ENCODE results near the gene BICD1.
"Not testable (repeated sequence)": the region's sequence is repeated elsewhere in the genome, so short reads cannot be mapped to it uniquely, and the experiment has no call there.

BICD1 gene

DNA sequence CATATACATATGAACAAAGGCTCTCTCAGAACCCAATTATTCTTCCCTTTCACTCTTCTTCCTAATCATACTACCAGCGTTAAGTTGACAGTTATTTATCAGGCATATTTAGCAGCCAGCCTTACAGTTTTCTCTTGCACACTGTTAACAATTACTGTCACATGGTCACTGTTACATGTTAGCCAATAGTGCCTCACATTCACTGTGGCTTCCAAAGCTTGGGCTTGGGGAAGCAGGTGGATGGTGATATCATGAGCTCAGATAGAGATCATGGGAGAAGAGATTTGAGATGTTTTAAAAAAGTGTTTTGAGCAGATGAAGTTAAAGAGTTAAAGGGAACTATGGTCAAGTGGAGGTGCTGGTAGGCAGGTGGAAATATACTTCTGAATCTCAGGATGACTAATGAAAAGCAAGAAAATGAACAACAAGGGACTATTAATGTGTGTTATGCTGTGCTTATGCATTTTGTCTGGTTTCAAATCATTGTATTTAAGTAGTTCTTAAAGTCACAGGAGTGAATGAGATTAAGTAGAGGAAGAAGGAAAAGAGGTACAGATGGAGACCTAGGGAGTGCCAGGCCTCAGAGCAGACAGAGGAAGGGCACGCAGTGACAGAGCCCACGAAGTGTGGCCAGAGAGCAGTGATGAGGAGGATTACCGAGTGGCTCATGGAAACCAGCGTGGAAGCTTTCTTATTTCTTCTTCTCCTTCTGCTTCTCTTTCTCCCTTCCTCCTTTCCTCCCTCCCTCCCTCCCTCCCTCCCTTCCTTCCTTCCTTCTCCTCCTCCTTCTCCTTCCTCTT, 39.6 kb downstream of the BICD1 start:
- DNase-seq: no peak

DNA sequence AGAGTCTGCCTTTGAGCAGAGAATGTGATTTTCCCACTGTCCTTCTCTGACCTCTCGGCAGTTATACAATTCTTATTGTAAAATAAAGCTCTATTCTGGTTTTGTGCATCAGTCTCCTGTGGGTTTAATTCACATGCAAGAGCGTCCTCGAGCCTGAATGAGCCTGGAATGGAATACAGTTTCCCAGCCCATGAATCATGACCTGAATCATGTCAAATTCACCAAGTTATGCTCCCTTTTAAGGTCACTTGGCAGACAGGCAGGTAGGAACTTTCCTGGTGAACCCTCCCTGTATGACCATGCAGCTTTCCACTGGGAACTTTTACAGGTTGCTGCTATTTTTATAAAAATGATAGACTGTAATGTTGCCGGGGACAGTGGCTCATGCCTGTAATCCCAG, 41.7 kb downstream of the BICD1 start:
- DNase-seq: no peak

DNA sequence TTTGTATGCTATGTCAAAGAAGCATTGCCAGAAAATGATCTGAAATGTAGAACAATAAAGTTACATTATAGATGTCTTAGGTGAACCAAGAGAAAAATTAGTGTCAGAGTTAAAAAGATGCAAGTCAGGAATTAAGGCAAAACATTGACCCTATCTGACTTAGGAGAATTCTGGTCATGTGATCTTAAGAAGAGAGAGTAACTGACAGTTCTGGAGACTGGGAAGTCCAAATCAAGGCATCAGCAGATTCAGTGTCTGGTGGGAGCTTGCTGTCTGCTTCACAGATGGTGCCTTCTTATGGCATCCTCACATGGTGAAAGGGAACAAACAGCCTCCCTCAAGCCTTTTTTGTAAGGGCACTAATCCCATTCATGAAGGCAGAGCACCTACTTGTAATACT, 42.8 kb downstream of the BICD1 start:
- no peak for DNase-seq

DNA sequence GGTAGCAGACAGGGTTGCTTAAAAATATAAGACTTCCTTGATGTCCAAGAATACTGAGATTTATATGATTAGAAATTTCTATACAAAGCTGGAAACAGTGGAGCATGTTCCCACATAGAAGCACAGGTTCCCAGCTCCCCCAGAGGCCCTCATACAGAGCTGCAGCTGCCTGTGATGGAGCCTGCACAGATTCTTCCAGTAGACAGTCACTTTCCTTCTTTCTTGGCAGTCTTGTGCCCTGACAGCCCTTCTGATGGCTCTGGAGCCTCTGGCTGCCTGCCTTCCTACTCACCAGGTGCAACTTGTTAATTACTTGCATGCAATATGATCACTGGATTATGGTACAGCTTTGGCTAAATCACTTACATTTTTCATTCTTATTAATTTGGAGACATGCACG, 44.4 kb downstream of the BICD1 start:
- no peak for DNase-seq

DNA sequence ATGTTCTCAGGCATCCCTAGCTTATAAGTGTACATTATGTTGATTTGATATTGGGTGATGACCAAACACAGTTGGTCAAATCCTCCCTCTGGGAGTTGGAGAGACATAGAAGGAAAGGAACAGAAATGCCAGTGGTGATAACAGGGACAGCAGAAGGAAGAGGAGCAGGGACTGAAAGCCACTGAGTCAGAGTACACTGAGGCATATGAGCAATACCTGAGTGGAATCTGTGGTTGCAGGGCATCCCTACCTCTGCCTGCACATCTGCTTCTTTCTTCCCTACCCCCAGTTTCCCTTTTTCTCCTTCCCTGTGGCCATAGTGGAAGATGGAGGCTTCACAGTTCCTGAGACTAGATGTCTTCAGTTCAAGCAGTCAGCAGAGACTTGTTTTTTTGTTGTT, 44.9 kb downstream of the BICD1 start:
- no peak for DNase-seq

DNA sequence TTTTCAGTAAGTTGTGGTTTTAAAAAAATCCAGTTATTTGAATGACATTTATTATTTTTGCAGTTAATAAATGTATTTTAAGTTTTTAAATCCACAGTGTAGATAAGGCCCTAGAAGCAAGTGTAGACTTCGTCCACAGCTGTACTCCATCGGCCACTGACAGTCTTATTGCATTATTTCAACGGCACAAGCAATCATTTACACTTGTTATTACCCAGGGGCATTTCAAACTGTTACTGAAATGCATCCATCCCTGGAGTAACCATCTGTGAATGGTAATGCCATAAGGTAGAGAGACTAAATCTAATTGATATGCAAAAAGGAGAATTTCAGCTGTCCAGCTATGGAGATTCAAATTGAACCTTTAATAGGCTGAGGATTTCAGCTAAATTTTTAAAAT, 48.4 kb downstream of the BICD1 start:
- DNase-seq: no peak

DNA sequence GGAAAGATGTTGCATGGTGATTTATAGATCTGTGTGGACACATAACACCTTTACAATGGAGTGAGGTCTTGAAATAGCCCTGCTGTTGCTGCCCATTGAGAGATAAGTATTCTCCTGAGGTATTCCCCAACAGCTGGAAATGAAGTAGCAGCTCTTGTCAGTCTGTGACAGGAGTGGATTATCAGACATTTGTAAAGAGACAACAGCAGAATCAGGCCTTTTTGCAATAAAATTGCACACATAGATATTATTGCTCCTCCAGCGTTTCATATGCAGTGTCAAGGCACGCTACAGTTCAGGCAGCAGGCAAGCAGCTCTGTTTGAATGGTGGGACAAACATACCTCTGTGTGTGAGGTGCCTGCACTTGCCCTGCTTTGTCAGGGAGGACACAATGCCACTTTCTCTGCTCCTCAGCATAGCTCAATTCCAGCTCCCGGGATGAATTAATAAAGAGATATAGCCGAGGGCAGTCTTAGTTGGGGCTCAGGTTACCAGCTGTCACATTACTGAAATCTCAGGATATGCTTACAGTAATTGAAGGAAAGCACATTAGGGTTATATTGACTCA, 49.4 kb downstream of the BICD1 start:
- DNase-seq: no peak

DNA sequence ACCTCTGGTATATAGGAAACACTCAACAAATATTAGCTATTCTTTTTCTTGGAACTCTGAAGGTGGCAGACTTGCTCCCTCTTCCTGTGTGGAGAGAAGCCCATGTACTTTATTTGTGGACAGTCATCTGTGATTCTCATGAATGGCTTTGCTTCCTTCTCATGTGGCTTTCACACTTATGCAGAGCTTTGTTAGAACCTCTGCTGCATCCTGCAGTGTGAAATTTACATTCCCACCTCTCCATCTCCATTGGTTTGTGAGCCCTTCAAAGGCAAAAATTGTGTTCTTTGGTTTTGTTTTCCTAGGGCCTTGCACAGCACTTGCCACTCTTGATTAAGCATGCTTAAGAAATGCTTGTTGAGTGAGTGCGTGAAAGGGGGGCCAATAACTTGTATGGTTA, 51.9 kb downstream of the BICD1 start:
- DNase-seq: no peak

DNA sequence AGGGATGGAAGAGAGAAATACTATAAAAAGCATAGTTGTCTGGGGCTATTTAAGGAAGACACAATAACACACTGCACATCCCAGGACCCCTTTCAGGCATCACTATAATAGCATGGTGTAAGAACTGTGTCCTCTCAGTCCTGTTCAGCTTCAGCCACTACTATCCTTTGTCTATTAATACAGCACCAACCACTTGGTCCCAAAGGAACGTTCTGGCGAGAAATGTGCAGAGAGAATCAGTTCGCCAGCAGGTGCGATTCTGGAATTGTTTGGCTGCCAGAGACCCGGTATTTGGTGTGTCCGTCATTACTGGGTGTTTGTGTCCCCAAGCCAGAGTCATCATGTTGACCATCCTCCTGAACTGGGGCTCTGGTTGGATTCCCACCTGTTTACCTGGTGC, 52.7 kb downstream of the BICD1 start:
- DNase-seq: no peak

DNA sequence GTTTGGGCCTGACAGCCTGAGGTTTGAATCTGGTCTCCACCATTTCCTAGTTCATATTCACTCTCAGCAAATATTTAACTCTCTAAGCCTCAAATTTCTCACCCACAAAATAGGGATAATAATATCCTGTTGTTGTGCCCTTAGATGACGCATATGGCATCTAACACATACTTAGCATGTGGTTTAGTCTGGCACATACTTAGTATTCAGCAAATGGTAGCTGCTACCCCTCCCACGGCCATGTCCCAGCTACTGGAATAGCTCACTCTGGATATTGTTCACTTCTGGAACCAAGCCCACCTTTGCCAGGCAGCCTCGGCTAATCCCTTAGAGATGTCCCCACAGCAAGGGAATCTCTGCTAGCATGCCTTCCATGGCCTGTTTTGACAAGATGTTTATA, 53.3 kb downstream of the BICD1 start:
- no peak for DNase-seq

DNA sequence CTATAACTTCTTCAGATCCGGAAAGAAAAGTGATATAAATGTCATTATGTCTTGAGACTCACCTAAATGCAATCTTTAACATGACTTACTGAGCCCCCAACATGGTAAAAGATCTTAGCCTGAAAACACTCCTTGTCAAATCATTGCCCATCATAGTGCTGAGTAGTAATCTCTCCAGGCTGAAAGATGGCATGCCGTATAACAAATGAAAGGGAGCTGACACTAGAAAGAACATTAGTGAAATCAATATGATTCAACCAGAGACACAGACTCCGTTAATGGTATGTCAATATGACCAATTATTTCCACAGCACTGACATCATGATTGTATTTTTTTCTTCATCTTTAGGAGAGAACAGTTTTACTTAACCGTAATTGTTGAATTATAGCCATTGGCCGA, 54.4 kb downstream of the BICD1 start:
- no peak for DNase-seq

DNA sequence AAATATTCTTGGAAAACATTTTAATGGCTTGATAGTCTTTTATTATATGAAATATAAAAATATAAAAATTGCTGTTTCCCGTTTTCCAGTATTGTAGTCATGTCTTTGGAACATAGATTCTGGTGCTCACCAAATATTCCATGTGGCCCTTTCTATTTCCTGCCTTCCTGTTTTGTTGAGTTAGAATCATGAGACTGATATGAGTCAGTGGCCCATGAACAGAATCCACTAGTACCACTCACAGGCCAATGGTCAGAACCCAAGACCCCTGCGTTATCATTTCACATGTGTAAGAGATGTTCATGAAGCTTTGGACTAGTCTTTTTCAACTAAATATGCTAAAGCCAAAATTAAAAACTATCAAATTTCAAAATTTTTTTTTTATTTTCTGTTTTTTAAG, 56.9 kb downstream of the BICD1 start:
- DNase-seq: no peak

DNA sequence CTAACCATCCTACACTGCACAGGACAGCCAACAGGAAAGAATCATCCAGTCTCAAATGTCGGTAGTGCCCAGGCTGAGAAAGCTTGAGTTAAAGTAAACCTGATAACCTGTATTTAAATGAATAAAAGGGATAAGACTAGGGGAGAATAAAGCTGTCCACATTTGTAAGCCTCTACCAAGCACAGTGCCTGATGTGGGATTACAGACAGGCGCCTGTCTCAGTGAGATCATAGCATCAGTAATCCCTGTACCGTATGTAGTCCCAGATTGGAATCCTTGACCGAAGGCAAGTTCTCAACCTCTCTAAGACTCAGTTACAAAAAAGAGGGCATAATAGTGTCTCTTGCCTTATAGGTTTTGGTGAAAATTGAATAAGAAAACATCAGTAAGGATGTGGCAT, 59.9 kb downstream of the BICD1 start:
- no peak for DNase-seq

DNA sequence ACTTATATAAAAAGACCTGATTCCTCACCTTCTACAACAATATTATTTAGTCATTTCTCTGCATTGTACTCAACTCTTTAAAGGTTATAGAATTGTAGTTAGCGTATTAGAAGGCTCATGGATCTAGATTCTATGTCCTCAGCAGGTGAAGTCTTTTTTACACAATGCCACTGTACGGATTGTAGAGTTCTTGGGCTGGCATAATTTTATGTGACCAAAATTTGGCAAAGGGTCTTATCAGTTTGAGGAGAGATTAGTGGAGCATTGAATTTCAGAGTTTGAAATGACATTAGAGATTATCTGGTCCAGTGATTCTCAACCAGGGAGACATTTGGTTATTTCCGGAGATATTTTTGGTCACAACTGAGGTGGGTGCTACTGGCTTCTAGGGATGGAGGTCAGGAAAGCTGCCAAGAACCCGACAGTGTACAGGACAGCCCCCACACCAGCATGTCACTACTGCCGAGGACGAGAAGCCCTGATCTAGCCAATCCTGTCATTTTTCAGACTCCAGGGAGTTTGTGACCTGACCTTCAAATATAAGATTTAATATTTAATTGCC, 63.9 kb downstream of the BICD1 start:
- DNase-seq: no peak

DNA sequence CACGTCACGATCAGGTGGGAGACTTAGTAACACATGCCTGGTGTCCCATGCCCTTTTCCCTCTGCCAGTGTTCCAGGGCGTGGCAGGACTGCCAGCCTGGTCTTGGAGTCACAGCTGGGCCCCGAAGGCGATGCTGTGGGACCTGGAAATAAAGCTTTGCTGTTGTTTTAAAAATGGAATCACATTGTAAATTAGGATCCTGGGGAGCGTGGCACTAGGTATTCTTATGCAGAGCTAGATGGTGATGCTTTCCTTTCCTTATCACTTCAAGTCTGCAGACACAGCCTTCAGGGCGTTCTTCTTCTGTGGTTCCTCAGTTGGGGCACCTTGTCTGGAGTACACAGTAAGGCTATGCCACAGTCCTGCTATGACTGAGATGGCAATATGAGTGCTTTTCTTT, 64.6 kb downstream of the BICD1 start:
- no peak for DNase-seq

DNA sequence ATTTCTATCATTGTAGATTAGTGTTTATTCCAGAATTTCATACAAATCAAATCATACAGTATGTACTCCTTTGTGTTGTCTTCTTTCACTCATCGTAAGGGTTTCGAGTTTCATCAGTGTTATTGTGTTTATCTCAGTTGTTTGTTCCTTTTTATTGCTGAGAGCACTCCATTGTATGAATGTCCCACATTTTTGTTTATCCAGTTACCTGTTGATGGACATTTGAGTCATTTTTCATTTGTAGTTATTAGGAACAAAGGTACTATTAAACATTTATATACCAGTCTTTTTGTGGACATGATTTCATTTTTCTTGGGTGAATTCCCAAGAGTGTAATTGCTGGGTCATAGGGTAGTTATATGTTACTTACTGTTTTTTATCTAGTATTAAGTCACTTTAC, 70.0 kb downstream of the BICD1 start:
- DNase-seq: no peak

DNA sequence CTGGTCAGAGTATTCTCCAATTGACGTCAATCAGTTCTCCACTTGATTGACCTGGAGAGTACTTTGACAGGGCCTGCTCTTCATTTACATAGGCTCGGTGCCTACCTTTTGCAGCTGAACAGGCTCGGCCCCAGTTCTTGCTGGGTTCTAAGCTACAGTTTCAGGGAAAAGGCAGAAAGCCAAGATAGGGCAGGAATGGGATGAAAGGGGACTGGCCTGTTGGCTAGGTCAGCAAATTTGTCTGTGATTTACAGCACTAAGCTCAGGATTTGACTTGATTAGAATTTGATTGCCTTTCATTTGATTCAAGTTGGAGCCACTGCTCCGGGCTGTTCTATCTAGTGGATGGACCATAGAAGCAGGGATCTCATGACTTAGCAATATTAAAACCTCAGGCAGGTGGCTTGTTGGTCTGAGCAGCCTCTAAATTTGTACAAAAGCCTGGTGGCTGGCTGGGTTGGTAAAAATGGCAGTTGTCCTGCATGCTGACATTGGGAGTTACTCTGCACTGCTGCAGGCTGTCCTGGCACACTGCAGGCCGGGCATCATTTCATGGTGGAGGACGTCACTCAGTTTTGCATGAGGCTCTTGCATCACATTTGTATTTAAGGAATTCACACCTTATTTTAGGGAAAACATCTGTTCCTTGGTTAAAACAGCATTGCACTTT, 71.8 kb downstream of the BICD1 start:
- no peak for DNase-seq

DNA sequence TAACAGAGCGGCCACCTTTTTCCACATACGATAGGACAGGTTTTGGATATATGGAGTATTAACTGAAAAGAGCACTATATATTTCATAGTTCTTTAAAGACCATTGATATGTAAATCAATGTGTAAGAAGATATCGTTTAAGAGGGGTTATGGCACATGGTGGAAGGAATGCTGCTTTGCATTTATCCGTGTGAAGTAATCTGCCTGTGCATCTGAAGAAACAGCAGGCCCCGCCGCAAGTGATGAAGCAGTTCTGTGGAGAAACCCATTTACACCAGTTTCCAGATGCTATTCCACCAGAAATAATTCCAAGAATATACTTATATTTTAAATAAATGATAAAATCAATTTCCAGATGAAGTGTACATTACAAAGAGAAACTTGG, 72.4 kb downstream of the BICD1 start:
- no peak for DNase-seq

DNA sequence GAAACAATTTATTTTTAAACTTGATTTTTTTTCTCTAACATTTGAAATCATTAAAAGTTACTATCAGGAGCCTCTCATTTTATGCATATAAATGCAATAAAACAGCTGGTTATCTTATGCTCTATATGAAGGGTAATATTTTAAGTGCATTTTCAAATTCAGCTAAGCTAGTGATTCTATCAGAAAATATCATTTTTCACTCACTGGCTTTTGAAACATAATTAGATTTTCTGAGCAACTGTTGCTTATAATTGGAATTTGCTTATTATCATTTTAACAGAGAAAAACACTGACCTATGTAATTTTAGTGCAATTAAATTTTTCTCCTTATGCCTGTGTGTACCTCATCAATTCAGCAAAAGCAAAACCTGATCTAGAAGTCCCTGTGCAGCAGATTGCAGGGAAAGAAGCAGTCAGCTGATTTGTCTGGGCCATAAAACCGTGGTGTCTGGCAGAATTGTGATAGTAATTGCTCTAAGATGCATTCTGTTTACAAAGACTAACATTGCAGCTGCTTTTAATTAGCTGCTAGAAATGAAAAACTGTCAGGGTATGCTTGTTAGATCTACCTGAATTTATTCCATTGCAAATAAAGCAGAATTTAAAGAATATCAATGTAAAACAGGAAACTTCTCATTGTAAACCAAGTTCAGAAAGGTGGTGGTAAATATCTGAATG, 75.0 kb downstream of the BICD1 start:
- DNase-seq: peak; percentile 2

DNA sequence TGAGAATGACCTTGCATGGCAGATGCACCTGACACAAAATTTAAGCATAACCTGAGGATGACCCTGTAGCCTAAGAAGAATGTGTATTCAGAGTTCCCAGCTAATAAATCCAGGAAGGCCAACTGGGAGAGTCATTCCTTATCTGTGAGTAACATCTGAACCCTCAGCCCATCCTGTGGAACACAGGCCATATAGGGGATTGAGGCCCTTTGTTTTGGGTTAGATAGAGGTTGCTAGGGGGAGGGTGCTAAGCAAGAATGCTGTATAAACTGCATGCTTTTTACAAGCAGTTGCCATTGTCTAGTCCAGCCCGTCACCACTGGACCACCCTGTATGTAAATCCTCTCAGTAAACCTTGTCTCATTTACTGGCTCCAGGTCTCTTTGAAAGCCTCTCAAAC, 77.0 kb downstream of the BICD1 start:
- no peak for DNase-seq

DNA sequence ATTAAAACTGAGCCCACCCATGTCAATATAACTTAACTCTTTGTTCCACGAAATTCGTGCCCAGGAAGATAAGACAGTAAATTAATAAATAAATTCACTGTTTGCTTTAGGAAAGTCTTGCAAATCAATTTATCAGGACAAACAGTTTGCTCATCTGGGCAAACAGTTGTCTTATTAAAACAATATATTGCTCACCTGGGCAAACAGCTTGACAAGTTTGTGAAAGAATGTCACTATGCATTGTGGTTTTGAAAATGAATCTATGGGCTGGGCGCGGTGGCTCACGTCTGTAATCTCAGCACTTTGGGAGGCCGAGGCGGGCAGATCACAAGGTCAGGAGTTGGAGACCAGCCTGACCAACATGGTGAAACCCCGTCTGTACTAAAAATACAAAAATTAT, 80.5 kb downstream of the BICD1 start:
- not testable (repeated sequence) for DNase-seq

DNA sequence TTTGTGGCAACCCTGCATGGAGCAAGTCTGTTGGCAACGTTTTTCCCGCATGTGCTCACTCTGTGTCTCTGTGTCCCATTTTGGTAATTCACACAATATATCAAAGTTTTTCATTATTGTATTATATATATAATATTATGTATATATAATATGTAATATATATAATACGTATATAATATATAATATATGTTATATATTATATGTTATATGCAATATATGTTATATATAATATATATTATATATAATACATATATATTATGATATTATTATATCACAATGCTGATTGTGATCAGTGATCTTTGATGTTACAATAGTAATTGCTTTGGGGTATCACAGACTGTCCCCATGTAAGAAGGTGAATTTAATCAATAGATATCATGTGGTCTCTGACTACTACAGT, 84.8 kb downstream of the BICD1 start:
- DNase-seq: no peak

Data from NCI-H2107 (cell line).